Lung microvascular endothelial cell (primary cell): ENCODE measurements around the gene NT5DC3. TPM values are rescaled to one million over a fixed set of nuclear protein-coding genes. Genes with fewer than 3 reads are reported as not detected.
A peak's percentile ranks its signal among the peaks of the same experiment; 100 is the strongest.

Source experiments
- DNase-seq, 2 donors: peaks; one replicate each; pipeline versions ENCODE4 v3.0.0 to v3.0.0-alpha.2; 2010; ENCODE audit warnings: low read depth in 2 of 2
- total RNA-seq: library from RNA; depleted of rRNA; stranded (reverse); fragments of >200 nt; gene quantifications from 2 replicates; pipeline ENCODE4 v1.2.1, GENCODE V29; 2014

The NT5DC3 gene
- 3.5 and 9.5 TPM in 2 replicates for total RNA-seq

- peak; percentile 89 for DNase-seq
Observed at GRCh38 chr12:103840876-103841689, at the start of gene NT5DC3. TSS of gene NT5DC3 (minus strand) at chr12:103841234. CDS start at chr12:103841156, 78 bp downstream.

GRCh38 chr12:103887738-103888137, 46.7 kb upstream of the NT5DC3 start:
- no peak for DNase-seq

- DNase-seq, result no peak
Observed at GRCh38 chr12:103886195-103886797, 45.3 kb upstream of the NT5DC3 start.

- peak; percentile 72 to 83 for DNase-seq
Observed at GRCh38 chr12:103884316-103884715, 43.3 kb upstream of the NT5DC3 start.

- no peak for DNase-seq
Observed at GRCh38 chr12:103883908-103884307, 42.9 kb upstream of the NT5DC3 start.

GRCh38 chr12:103882861-103883596, 42.0 kb upstream of the NT5DC3 start:
- no peak for DNase-seq

- peak in 1 of 2 donors; percentile 5 for DNase-seq
Observed at GRCh38 chr12:103881261-103881660, 40.2 kb upstream of the NT5DC3 start.

GRCh38 chr12:103880299-103881142, 39.5 kb upstream of the NT5DC3 start:
- peak; percentile 27 to 62 for DNase-seq

- no peak for DNase-seq
Observed at GRCh38 chr12:103879878-103880277, 38.8 kb upstream of the NT5DC3 start.

GRCh38 chr12:103879048-103879692, 38.1 kb upstream of the NT5DC3 start:
- DNase-seq, result no peak

GRCh38 chr12:103877934-103878510, 37.0 kb upstream of the NT5DC3 start:
- peak; percentile 74 to 75 for DNase-seq

GRCh38 chr12:103877288-103877687, 36.3 kb upstream of the NT5DC3 start:
- DNase-seq, result no peak

- no peak for DNase-seq
Observed at GRCh38 chr12:103875666-103876065, 34.6 kb upstream of the NT5DC3 start.

- no peak for DNase-seq
Observed at GRCh38 chr12:103868215-103868614, 27.2 kb upstream of the NT5DC3 start.

GRCh38 chr12:103865151-103865730, 24.2 kb upstream of the NT5DC3 start:
- DNase-seq, result no peak

- DNase-seq, result no peak
Observed at GRCh38 chr12:103864710-103865109, 23.7 kb upstream of the NT5DC3 start.

- peak; percentile 50 to 88 for DNase-seq
Observed at GRCh38 chr12:103858953-103859601, 18.0 kb upstream of the NT5DC3 start.

GRCh38 chr12:103858335-103858734, 17.3 kb upstream of the NT5DC3 start:
- DNase-seq, result no peak

- DNase-seq, result no peak
Observed at GRCh38 chr12:103857164-103857563, 16.1 kb upstream of the NT5DC3 start.
